H9 (cell line): ENCODE measurements around the gene ZBTB47. TPM values are rescaled to one million over a fixed set of nuclear protein-coding genes. Genes with fewer than 3 reads are reported as not detected.

Source experiments
- DNase-seq: peaks from one replicate; pipeline ENCODE4 v3.0.0-alpha.2; 2017
- H2AFZ ChIP-seq: one replicate; pipeline ENCODE4 v1.6.1; 2013; ENCODE audit warnings: mild to moderate bottlenecking, low read length, control low read depth, moderate library complexity
- H2AK5ac ChIP-seq: 2 replicates; pipeline ENCODE4 v1.6.1; 2013; ENCODE audit warnings: low read length, control low read depth, mixed read lengths; ENCODE audit not compliant: insufficient read length
- H2BK120ac ChIP-seq: one replicate; pipeline ENCODE4 v1.6.1; 2013; ENCODE audit warnings: low read depth, mild to moderate bottlenecking, low read length, control low read depth, inconsistent platforms; ENCODE audit not compliant: poor library complexity, severe bottlenecking
- H2BK12ac ChIP-seq: 2 replicates; pipeline ENCODE4 v1.6.1; 2013; ENCODE audit warnings: low read length, control low read depth, mixed read lengths, low read depth; ENCODE audit not compliant: insufficient read length
- H2BK15ac ChIP-seq: 2 replicates; pipeline ENCODE4 v1.6.1; 2013; ENCODE audit warnings: low read depth, low read length, control low read depth
- H2BK20ac ChIP-seq: one replicate; pipeline ENCODE4 v1.6.1; 2013; ENCODE audit warnings: low read depth, mild to moderate bottlenecking, low read length, control low read depth, inconsistent platforms; ENCODE audit not compliant: poor library complexity, severe bottlenecking
- H2BK5ac ChIP-seq: 2 replicates; pipeline ENCODE4 v1.6.1; 2013; ENCODE audit warnings: low read length, control low read depth, mixed read lengths; ENCODE audit not compliant: insufficient read length
- H3K14ac ChIP-seq: 2 replicates; pipeline ENCODE4 v1.6.1; 2013; ENCODE audit warnings: low read length, control low read depth; ENCODE audit not compliant: insufficient read depth
- H3K18ac ChIP-seq: 2 replicates; pipeline ENCODE4 v1.6.1; 2013; ENCODE audit warnings: low read depth, mild to moderate bottlenecking, mixed read lengths, low read length, control low read depth; ENCODE audit not compliant: insufficient read length
- H3K23ac ChIP-seq: 2 replicates; pipeline ENCODE4 v1.6.1; 2013; ENCODE audit warnings: low read length, control low read depth, mixed read lengths, low read depth; ENCODE audit not compliant: insufficient read length
- H3K23me2 ChIP-seq: 2 replicates; pipeline ENCODE4 v1.6.1; 2013; ENCODE audit warnings: low read depth, mild to moderate bottlenecking, mixed read lengths, low read length, control low read depth; ENCODE audit not compliant: insufficient read length, poor library complexity, severe bottlenecking
- H3K27ac ChIP-seq: 2 replicates; pipeline ENCODE4 v1.5.1; 2013; ENCODE audit warnings: low read length, control low read depth, mixed read lengths, low read depth; ENCODE audit not compliant: insufficient read length
- H3K27me3 ChIP-seq: 2 replicates; pipeline ENCODE4 v1.6.1; 2013; ENCODE audit warnings: low read length, control low read depth, inconsistent platforms; ENCODE audit not compliant: insufficient read depth
- H3K4ac ChIP-seq: 2 replicates; pipeline ENCODE4 v1.6.1; 2013; ENCODE audit warnings: low read depth, mild to moderate bottlenecking, control low read depth, inconsistent platforms, low read length, moderate library complexity
- H3K4me1 ChIP-seq: 2 replicates; pipeline ENCODE4 v1.6.1; 2013; ENCODE audit warnings: low read length, control low read depth, inconsistent platforms; ENCODE audit not compliant: insufficient read depth
- H3K4me2 ChIP-seq: 2 replicates; pipeline ENCODE4 v1.6.1; 2013; ENCODE audit warnings: low read length, control low read depth, mixed read lengths; ENCODE audit not compliant: insufficient read length, insufficient read depth
- H3K56ac ChIP-seq: 2 replicates; pipeline ENCODE4 v1.6.1; 2013; ENCODE audit warnings: low read depth, mild to moderate bottlenecking, mixed read lengths, low read length, control low read depth; ENCODE audit not compliant: insufficient read length
- H3K79me1 ChIP-seq: 2 replicates; pipeline ENCODE4 v1.6.1; 2013; ENCODE audit warnings: low read depth, mild to moderate bottlenecking, moderate library complexity, low read length, control low read depth, inconsistent platforms; ENCODE audit not compliant: insufficient read depth, poor library complexity, severe bottlenecking
- H3K79me2 ChIP-seq: 2 replicates; pipeline ENCODE4 v1.6.1; 2013; ENCODE audit warnings: low read length, control low read depth, inconsistent platforms; ENCODE audit not compliant: insufficient read depth
- H3K9ac ChIP-seq: 2 replicates; pipeline ENCODE4 v1.6.1; 2013; ENCODE audit warnings: low read length, control low read depth, mixed read lengths; ENCODE audit not compliant: insufficient read length; ENCODE audit errors: extremely low read depth
- H3K9me3 ChIP-seq: one replicate; pipeline ENCODE4 v1.6.1; 2013; ENCODE audit warnings: low read depth, low read length, inconsistent platforms; ENCODE audit not compliant: control insufficient read depth
- H3T11ph ChIP-seq: one replicate; pipeline ENCODE4 v1.6.1; 2013; ENCODE audit warnings: mild to moderate bottlenecking, low read length, control low read depth, inconsistent platforms
- H4K20me1 ChIP-seq: one replicate; pipeline ENCODE4 v1.6.1; 2013; ENCODE audit not compliant: control insufficient read depth, insufficient read length, insufficient read depth
- H4K5ac ChIP-seq: 2 replicates; pipeline ENCODE4 v1.6.1; 2013; ENCODE audit warnings: low read depth, mild to moderate bottlenecking, mixed read lengths, low read length, control low read depth; ENCODE audit not compliant: insufficient read length
- H4K8ac ChIP-seq: replicated peaks from 2 replicates; pipeline ENCODE4 v1.6.1; 2013; ENCODE audit warnings: low read length, control low read depth, mixed read lengths, low read depth; ENCODE audit not compliant: insufficient read length
- H4K91ac ChIP-seq: 2 replicates; pipeline ENCODE4 v1.6.1; 2013; ENCODE audit warnings: low read depth, mild to moderate bottlenecking, moderate library complexity, mixed read lengths, low read length, control low read depth; ENCODE audit not compliant: insufficient read length
- H3K27ac Mint-ChIP-seq, 3 experiments: 2 replicates in 2 of 3; 3 replicates in 1 of 3; pipeline ENCODE4 v1.8.0; 2020 to 2021; ENCODE audit warnings: mixed read lengths in 3 of 3, mild to moderate bottlenecking in 1 of 3, moderate library complexity in 1 of 3
- H3K27me3 Mint-ChIP-seq: 2 replicates; pipeline ENCODE4 v1.8.0; 2021; ENCODE audit warnings: low read depth, mild to moderate bottlenecking, moderate library complexity, mixed read lengths
- H3K36me3 Mint-ChIP-seq, 3 experiments: 2 replicates in 2 of 3; 3 replicates in 1 of 3; pipeline ENCODE4 v1.8.0; 2020 to 2021; ENCODE audit warnings: low read depth in 3 of 3, mixed read lengths in 3 of 3; ENCODE audit not compliant: insufficient read depth in 1 of 3
- H3K4me1 Mint-ChIP-seq, 2 experiments: 2 replicates each; pipeline ENCODE4 v1.8.0; 2020; ENCODE audit warnings: mixed read lengths in 2 of 2
- H3K4me3 Mint-ChIP-seq, 2 experiments: 2 replicates in 1 of 2; 3 replicates in 1 of 2; pipeline ENCODE4 v1.8.0; 2020 to 2021; ENCODE audit warnings: mild to moderate bottlenecking in 2 of 2, mixed read lengths in 2 of 2, moderate library complexity in 1 of 2
- H3K9me3 Mint-ChIP-seq, 2 experiments: 2 replicates in 1 of 2; 3 replicates in 1 of 2; pipeline ENCODE4 v1.8.0; 2020; ENCODE audit warnings: mild to moderate bottlenecking in 2 of 2, mixed read lengths in 2 of 2, moderate library complexity in 1 of 2
- CTCF ChIP-seq: fragments of 200-600 bp; sonication (generic); conservative IDR thresholded peaks from 3 replicates; pipeline ENCODE4 v1.8.0; 2021; ENCODE audit warnings: antibody characterized with exemption, mild to moderate bottlenecking
- WGBS: extraction: QIAGEN DNeasy Blood & Tissue Kit; methylation state at CpG from one replicate; pipeline ENCODE4 v1.1.7; 2013; ENCODE audit warnings: missing lambda C conversion rate, low lambda C conversion rate, mixed read lengths; ENCODE audit not compliant: insufficient read length; ENCODE audit errors: extremely low coverage; 5-methylcytosine and 5-hydroxymethylcytosine counted together
- total RNA-seq: library from RNA; stranded (reverse); gene quantifications from 2 replicates; pipeline ENCODE4 v1.2.1, GENCODE V29; 2021

Gene ZBTB47
- total RNA-seq, 1 experiment from 2014 or later: 3.6 TPM

- H2BK12ac ChIP-seq: no peak overlapping the region
- Mint-ChIP-seq H3K36me3 (no peaks in the 10 kb centered on the region), H3K27me3 (no peaks in the 10 kb centered on the region), H3K4me3 (no peak overlapping the region), H3K27ac (no peak overlapping the region), H3K9me3 (no peaks in the 10 kb centered on the region), H3K4me1 (peaks cover 11 to 22% of the 10 kb centered on the region in 2 experiments)
- H3K79me1 ChIP-seq: no peaks in the 10 kb centered on the region
- no peaks in the 10 kb centered on the region for H3K23me2 ChIP-seq
- no peak overlapping the region for H3K4me2 ChIP-seq
- H2BK5ac ChIP-seq: no peak overlapping the region
- H4K8ac ChIP-seq: no peak overlapping the region
- H2BK15ac ChIP-seq: no peak overlapping the region
- no peak overlapping the region for H3K56ac ChIP-seq
- no peak overlapping the region for H2AK5ac ChIP-seq
- no peaks in the 10 kb centered on the region for H3K79me2 ChIP-seq
- H4K20me1 ChIP-seq: no peaks in the 10 kb centered on the region
- no peaks in the 10 kb centered on the region for H3K4me1 ChIP-seq
- H3K9me3 ChIP-seq: no peaks in the 10 kb centered on the region
- no peak overlapping the region for H2BK20ac ChIP-seq
- H2AFZ ChIP-seq: no peak overlapping the region
- H3K27me3 ChIP-seq: no peaks in the 10 kb centered on the region; the same call in 1 of the 2 replicates
- no peak overlapping the region for H3K14ac ChIP-seq
- no peak for DNase-seq
- no peak overlapping the region for H3K23ac ChIP-seq
- H3K4ac ChIP-seq: no peak overlapping the region
- no CpG with 5 or more reads among the region's 10 CpGs for WGBS
- no peak overlapping the region for H3K18ac ChIP-seq
- no peak overlapping the region for H3K9ac ChIP-seq
- no peak overlapping the region for H4K5ac ChIP-seq
- TF ChIP-seq CTCF: no peak
- no peak overlapping the region for H3T11ph ChIP-seq
- H2BK120ac ChIP-seq: no peak overlapping the region
- no peak overlapping the region for H4K91ac ChIP-seq
- H3K27ac ChIP-seq: no peak overlapping the region
Measured at GRCh38 chr3:42699511-42699971, 46.0 kb downstream of the ZBTB47 start.
